GM21619 (cell line): ENCODE data around the gene PGBD5.

Experiments used
- ATAC-seq: cut with Tn5 transposase; IDR thresholded peaks from one replicate; pipeline ENCODE4 v1.9.1; 2021; ENCODE audit not compliant: unreplicated experiment

Gene PGBD5

GRCh38 chr1:230266456-230266855 is 159.7 kb downstream of the PGBD5 start:
- ATAC-seq, result no peak

- no peak for ATAC-seq
Measured at GRCh38 chr1:230265200-230266115, 160.7 kb downstream of the PGBD5 start.
